K562 (cell line): ENCODE measurements around the gene CUTA. TPM values are rescaled to one million over a fixed set of nuclear protein-coding genes. Genes with fewer than 3 reads are reported as not detected.

Experiments used
- AFF4 ChIP-seq: sonication (generic); formaldehyde crosslinking; IDR thresholded peaks from 2 replicates; pipeline ENCODE4 v1.8.0; 2023; ENCODE audit warnings: mild to moderate bottlenecking, missing genetic modification reagents
- ARID1B ChIP-seq: fragments of 450-650 bp; IDR thresholded peaks from 2 replicates; pipeline ENCODE4 v1.6.1; 2016; ENCODE audit warnings: antibody characterized with exemption, mild to moderate bottlenecking, inconsistent platforms
- ATF1 ChIP-seq, 2 experiments: fragments of 450-650 bp in 1 of 2; IDR thresholded peaks; 2 replicates each; pipeline ENCODE4 v1.6.1; 2016; ENCODE audit warnings: missing compliant biosample characterization in 1 of 2, missing genetic modification characterization in 1 of 2
- BRD4 ChIP-seq: fragments of 200-600 bp; sonication (generic); IDR thresholded peaks from 2 replicates; pipeline ENCODE4 v1.6.1; 2017; ENCODE audit warnings: inconsistent platforms
- CAMTA2 ChIP-seq: fragments of 250-450 bp; sonication (Bioruptor Pico); conservative IDR thresholded peaks from 2 replicates; pipeline ENCODE4 v1.5.1; 2022
- CGGBP1 ChIP-seq: fragments of 250-450 bp; sonication (Bioruptor Pico); IDR thresholded peaks from 2 replicates; pipeline ENCODE4 v1.9.0; 2021; ENCODE audit warnings: mild to moderate bottlenecking
- DMBX1 ChIP-seq: fragments of 250-450 bp; sonication (Bioruptor Pico); IDR thresholded peaks from 2 replicates; pipeline ENCODE4 v1.8.0; 2022; ENCODE audit warnings: inconsistent platforms, mild to moderate bottlenecking, moderate library complexity, borderline replicate concordance
- FOXA3 ChIP-seq, 2 experiments: fragments of 450-650 bp in 1 of 2; sonication (generic) in 1 of 2; formaldehyde crosslinking; IDR thresholded peaks in 1 of 2; conservative IDR thresholded peaks in 1 of 2; 2 replicates each; pipeline versions ENCODE4 v1.4.0 to v1.8.0; 2020 to 2022; ENCODE audit warnings: mild to moderate bottlenecking in 2 of 2, missing genetic modification reagents in 1 of 2
- KLF10 ChIP-seq: fragments of 250-450 bp; sonication (Bioruptor Pico); IDR thresholded peaks from 2 replicates; pipeline ENCODE4 v1.6.1; 2021; ENCODE audit warnings: matching md5 sums
- MXI1 ChIP-seq: IDR thresholded peaks from 2 replicates; pipeline ENCODE4 v1.6.1; 2011; ENCODE audit warnings: low read depth, mild to moderate bottlenecking, improper control_type of control experiment, low read length
- PHF8 ChIP-seq: fragments of 200-600 bp; sonication (generic); IDR thresholded peaks from 2 replicates; pipeline ENCODE4 v1.6.1; 2012; ENCODE audit warnings: mixed run types, mild to moderate bottlenecking, inconsistent platforms, low read length, moderate library complexity, borderline replicate concordance
- SIN3B ChIP-seq: fragments of 450-650 bp; IDR thresholded peaks from 2 replicates; pipeline ENCODE4 v1.6.1; 2017; ENCODE audit warnings: low read depth, mild to moderate bottlenecking, moderate library complexity
- SNAPC5 ChIP-seq: fragments of 250-450 bp; sonication (Bioruptor Pico); IDR thresholded peaks from 2 replicates; pipeline ENCODE4 v1.8.0; 2021; ENCODE audit warnings: moderate library complexity, mild to moderate bottlenecking, inconsistent platforms
- ZBTB11 ChIP-seq, 3 experiments: fragments of 200-800 bp in 1 of 3; fragments of 250-450 bp in 1 of 3; fragments of 450-650 bp in 1 of 3; sonication (Bioruptor Pico) in 1 of 3; sonication (Bioruptor generic) in 1 of 3; formaldehyde crosslinking in 1 of 3; IDR thresholded peaks; 2 replicates each; pipeline versions ENCODE4 v1.6.1 to v1.8.0; 2016 to 2022; ENCODE audit warnings: mild to moderate bottlenecking in 2 of 3, missing genetic modification characterization in 2 of 3, missing compliant biosample characterization in 1 of 3, moderate library complexity in 1 of 3
- ZNF282 ChIP-seq: sonication (generic); formaldehyde crosslinking; IDR thresholded peaks from 2 replicates; pipeline ENCODE4 v1.8.1; 2023; ENCODE audit warnings: missing genetic modification reagents
- ZNF695 ChIP-seq: fragments of 450-650 bp; formaldehyde crosslinking; IDR thresholded peaks from 2 replicates; pipeline ENCODE4 v1.4.0; 2020; ENCODE audit warnings: mild to moderate bottlenecking, moderate library complexity
- polyA plus RNA-seq, 8 experiments: library from polyadenylated mRNA; depleted of rRNA in 4 of 8; stranded (reverse) in 5 of 8; unstranded in 3 of 8; fragments of >200 nt; fragmentation: Nextera tagmentation in 2 of 8; fragmentation: Illumina TruSeq in 1 of 8; extraction: Ambion mirVana in 2 of 8; extraction: Trizol in 1 of 8; gene quantifications; 2 replicates each; pipeline versions ENCODE4 v1.2.1 to v1.2.3, GENCODE V29; 2011 to 2014; ENCODE audit warnings: inconsistent platforms in 1 of 8, missing spikeins in 1 of 8
- total RNA-seq, 7 experiments: library from RNA; depleted of rRNA in 6 of 7; stranded (reverse); fragments of >200 nt in 6 of 7; fragmentation: Illumina TruSeq in 2 of 7; extraction: Trizol in 2 of 7; gene quantifications; 2 replicates each; pipeline versions ENCODE4 v1.2.1 to v1.2.3, GENCODE V29; 2011 to 2021; ENCODE audit warnings: low replicate concordance in 1 of 7
- TF ChIP-seq, protein P1 (sequence below): fragments of 450-650 bp; IDR thresholded peaks from 2 replicates; pipeline ENCODE4 v1.6.1; 2017; ENCODE audit warnings: mild to moderate bottlenecking, moderate library complexity

The CUTA gene
- total and polyA plus RNA-seq, 9 of the 15 experiments (the other 6 are each of a cell fraction or from before 2014, with no cell fraction given): 166 to 682 (median 310) TPM

GRCh38 chr6:33454009-33454946, 36.4 kb upstream of the CUTA start, which contains the start of gene ZBTB9 (continued):
- TF ChIP-seq ZBTB11 (CRISPR knock-in tag; IDR thresholded peaks at IDR 0.05) (peak in 1 of 3 experiments; percentile 93; a peak in 3 of 6 replicates), DMBX1 (CRISPR knock-in tag) (peak; percentile 43; the same call in 1 of the 2 replicates), FOXA3 (CRISPR knock-in tag; conservative IDR thresholded peaks at IDR 0.05 in 1 of 2, IDR thresholded peaks at IDR 0.05 in 1 of 2) (peak in 1 of 2 experiments; percentile 82; a peak in 2 of 4 replicates), SNAPC5 (no peak), KLF10 (CRISPR knock-in tag) (no peak), SIN3B (peak; percentile 84), AFF4 (peak; percentile 54), CGGBP1 (CRISPR knock-in tag) (no peak), CAMTA2 (CRISPR knock-in tag) (no peak), BRD4 (no peak), ARID1B (peak; percentile 38; the same call in 1 of the 2 replicates), ATF1 (CRISPR knock-in tag; IDR thresholded peaks at IDR 0.05) (peak; percentile 65), ATF1 (tag; IDR thresholded peaks at IDR 0.05) (peak; percentile 95), MXI1 (peak; percentile 98), ZNF282 (CRISPR knock-in tag) (no peak), PHF8 (peak; percentile 95; the same call in 1 of the 2 replicates), ZNF695 (no peak)
- TF ChIP-seq, protein P1, sequence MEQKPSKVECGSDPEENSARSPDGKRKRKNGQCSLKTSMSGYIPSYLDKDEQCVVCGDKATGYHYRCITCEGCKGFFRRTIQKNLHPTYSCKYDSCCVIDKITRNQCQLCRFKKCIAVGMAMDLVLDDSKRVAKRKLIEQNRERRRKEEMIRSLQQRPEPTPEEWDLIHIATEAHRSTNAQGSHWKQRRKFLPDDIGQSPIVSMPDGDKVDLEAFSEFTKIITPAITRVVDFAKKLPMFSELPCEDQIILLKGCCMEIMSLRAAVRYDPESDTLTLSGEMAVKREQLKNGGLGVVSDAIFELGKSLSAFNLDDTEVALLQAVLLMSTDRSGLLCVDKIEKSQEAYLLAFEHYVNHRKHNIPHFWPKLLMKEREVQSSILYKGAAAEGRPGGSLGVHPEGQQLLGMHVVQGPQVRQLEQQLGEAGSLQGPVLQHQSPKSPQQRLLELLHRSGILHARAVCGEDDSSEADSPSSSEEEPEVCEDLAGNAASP: no peak
